ENCODE measurements around the gene CDKL1. TPM values are rescaled to one million over a fixed set of nuclear protein-coding genes. Genes with fewer than 3 reads are reported as not detected.

CDKL1 gene
- total RNA-seq, 1 experiment from 2014 or later: 3.6 TPM

DNA sequence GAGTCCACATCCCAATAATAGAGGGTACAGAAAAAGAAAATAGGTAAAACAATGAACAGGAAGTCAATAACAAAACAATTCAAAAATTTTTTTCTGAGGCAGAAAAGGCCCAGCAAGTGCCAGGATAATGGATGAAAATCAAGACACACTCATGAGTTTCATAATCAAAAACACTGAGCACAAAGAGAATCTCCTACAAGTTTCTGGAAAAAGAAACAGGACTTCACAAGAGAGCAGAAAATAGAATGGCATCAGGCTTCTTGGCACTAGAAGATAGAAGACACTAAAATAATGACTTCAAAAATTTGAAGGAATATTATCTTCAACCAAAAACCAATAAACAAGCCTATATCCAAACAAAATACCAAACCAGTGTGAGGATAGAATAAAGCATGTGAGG is 47.7 kb downstream of the CDKL1 start (continued):
- TF ChIP-seq, protein P1, sequence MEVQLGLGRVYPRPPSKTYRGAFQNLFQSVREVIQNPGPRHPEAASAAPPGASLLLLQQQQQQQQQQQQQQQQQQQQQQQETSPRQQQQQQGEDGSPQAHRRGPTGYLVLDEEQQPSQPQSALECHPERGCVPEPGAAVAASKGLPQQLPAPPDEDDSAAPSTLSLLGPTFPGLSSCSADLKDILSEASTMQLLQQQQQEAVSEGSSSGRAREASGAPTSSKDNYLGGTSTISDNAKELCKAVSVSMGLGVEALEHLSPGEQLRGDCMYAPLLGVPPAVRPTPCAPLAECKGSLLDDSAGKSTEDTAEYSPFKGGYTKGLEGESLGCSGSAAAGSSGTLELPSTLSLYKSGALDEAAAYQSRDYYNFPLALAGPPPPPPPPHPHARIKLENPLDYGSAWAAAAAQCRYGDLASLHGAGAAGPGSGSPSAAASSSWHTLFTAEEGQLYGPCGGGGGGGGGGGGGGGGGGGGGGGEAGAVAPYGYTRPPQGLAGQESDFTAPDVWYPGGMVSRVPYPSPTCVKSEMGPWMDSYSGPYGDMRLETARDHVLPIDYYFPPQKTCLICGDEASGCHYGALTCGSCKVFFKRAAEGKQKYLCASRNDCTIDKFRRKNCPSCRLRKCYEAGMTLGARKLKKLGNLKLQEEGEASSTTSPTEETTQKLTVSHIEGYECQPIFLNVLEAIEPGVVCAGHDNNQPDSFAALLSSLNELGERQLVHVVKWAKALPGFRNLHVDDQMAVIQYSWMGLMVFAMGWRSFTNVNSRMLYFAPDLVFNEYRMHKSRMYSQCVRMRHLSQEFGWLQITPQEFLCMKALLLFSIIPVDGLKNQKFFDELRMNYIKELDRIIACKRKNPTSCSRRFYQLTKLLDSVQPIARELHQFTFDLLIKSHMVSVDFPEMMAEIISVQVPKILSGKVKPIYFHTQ (CRISPR knock-in tag; IDR thresholded peaks at IDR 0.05): no peak
- TF ChIP-seq ZNF423 (CRISPR knock-in tag; IDR thresholded peaks at IDR 0.05) (no peak), ZNF138 (CRISPR knock-in tag; conservative IDR thresholded peaks at IDR 0.05) (no peak)

DNA sequence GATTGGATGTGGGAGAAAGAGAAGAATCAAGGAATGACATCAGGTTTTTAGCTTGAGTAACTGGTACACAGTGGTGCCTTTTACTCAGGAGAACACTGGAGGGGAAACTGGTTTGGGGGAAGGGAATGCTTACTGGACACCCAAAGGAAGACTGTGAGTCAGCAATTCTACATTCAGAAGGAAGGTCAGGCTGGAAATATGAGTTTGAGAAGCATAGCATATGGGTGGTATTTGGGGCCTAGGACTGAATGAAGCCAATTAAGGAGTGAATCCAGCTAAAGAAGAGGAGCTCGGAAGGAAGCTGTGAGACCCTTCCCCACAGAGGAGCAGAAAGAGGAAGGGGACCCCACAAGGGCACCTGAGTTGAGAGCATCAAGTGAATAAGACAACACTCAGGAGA is 49.2 kb downstream of the CDKL1 start:
- TF ChIP-seq ZBTB21 (CRISPR knock-in tag; IDR thresholded peaks at IDR 0.05; ENCODE audit: borderline replicate concordance): no peak
- no peaks in the 10 kb centered on the region for H3K27me3 Mint-ChIP-seq (ENCODE audit: low read depth)
- ATAC-seq (no peak), DNase-seq (ENCODE audit: low spot score) (no peak)
- H3K4me1 Mint-ChIP-seq: peaks cover 16% of the 10 kb centered on the region
- ChIA-PET CTCF (interaction anchor here (1.6 kb wide), 1 partner anchor 426 kb away, joined by 3 read pairs; no protein-coding TSS in a partner anchor), POLR2A (no interaction called here)
- H3K4me3 Mint-ChIP-seq: no peak overlapping the region
- H3K9me3 Mint-ChIP-seq: no peaks in the 10 kb centered on the region
- H3K27ac Mint-ChIP-seq: no peak overlapping the region
- H3K36me3 Mint-ChIP-seq: no peaks in the 10 kb centered on the region

DNA sequence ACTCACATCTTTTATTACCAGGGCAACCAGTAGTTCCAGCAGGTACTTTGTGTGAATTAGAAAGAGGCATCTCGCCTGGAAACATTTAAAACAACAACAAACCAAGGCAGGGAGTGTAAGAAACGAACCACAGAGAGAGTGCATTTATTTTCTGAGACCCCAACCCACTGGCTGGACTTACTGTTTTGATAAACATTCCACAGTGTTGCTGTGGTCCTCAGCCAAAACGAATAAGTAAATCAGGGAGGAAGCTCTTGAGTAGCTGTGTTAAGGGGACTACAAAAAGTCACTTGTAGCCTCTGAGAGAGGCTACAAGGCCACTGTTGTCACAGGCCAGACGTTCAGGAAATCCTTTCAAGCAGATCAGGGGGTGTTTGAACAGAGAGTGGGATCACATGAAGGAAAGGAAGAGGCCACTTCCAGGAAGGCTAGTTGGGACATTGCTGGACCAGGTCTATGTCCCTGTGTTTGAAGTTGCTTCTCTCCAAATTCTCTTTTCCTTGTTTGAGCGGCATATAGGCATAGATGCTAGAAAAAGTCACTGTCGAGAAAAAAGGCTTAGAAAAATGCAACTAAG is 50.7 kb downstream of the CDKL1 start:
- DNase-seq (ENCODE audit: low spot score): no peak
- Mint-ChIP-seq H3K4me1 (peaks cover 16% of the 10 kb centered on the region), H3K27me3 (ENCODE audit: low read depth) (no peaks in the 10 kb centered on the region), H3K27ac (no peak overlapping the region; the same call in 1 of the 2 replicates), H3K4me3 (no peak overlapping the region), H3K9me3 (no peaks in the 10 kb centered on the region), H3K36me3 (no peaks in the 10 kb centered on the region)
- CTCF ChIA-PET: interaction anchor here (1.8 kb wide), 1 partner anchor 25 kb away, joined by 5 read pairs; no protein-coding TSS in a partner anchor
- TF ChIP-seq SMAD3 (CRISPR knock-in tag; IDR thresholded peaks at IDR 0.05; ENCODE audit: borderline replicate concordance) (no peak), CREM (CRISPR knock-in tag; IDR thresholded peaks at IDR 0.05) (no peak), EMX1 (CRISPR knock-in tag; IDR thresholded peaks at IDR 0.05) (no peak), ESRRA (CRISPR knock-in tag; IDR thresholded peaks at IDR 0.05; ENCODE audit: borderline replicate concordance) (no peak), NR2C2 (CRISPR knock-in tag; IDR thresholded peaks at IDR 0.05) (no peak)
- TF ChIP-seq, protein P2, sequence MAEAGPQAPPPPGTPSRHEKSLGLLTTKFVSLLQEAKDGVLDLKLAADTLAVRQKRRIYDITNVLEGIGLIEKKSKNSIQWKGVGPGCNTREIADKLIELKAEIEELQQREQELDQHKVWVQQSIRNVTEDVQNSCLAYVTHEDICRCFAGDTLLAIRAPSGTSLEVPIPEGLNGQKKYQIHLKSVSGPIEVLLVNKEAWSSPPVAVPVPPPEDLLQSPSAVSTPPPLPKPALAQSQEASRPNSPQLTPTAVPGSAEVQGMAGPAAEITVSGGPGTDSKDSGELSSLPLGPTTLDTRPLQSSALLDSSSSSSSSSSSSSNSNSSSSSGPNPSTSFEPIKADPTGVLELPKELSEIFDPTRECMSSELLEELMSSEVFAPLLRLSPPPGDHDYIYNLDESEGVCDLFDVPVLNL (CRISPR knock-in tag; IDR thresholded peaks at IDR 0.05; ENCODE audit: borderline replicate concordance, low read depth): no peak
- POLR2A ChIA-PET: no interaction called here
- no peak for ATAC-seq

DNA sequence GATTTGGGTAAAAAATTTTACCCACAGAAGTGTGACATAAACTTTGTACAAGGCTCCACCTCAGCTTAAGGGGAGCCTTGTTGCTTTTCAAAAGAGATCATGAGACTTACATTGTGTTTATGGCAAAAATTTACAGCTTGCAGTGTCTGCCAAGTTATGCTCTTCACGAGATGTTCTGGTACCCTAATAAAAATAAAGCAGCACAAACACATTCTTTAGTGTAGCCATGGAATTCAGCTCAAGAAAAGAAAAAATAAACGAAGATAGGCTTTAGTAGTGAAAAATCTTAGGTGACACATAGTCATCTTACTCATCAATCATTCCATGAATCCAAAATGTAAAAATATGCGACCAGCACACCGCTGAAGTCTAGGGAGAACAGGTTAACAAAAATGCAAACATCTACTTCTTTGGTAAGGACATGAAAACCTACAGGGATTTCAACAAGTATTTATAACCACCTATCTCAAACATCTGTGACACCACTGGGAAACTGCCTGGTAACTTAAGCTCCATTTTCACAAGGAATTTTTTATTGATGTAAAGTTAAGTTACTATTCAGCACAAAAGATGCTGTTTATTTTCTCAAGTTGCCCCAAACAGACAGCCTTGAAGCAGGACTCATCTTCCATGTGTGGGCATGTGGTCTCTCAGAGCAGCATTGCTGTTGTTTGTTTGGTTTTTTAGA is 51.7 kb downstream of the CDKL1 start:
- DNase-seq (ENCODE audit: low spot score) (no peak), ATAC-seq (no peak)
- Mint-ChIP-seq H3K4me3 (no peak overlapping the region), H3K27ac (no peak overlapping the region), H3K27me3 (ENCODE audit: low read depth) (no peaks in the 10 kb centered on the region), H3K9me3 (no peaks in the 10 kb centered on the region), H3K4me1 (peaks cover 16% of the 10 kb centered on the region), H3K36me3 (no peaks in the 10 kb centered on the region)
- POLR2A ChIA-PET: no interaction called here
- CTCF ChIA-PET: interaction anchor here (1.0 to 1.8 kb wide), 2 partner anchors 24 to 27 kb away, joined by 3 to 5 read pairs; no protein-coding TSS in a partner anchor
- TF ChIP-seq, protein P3, sequence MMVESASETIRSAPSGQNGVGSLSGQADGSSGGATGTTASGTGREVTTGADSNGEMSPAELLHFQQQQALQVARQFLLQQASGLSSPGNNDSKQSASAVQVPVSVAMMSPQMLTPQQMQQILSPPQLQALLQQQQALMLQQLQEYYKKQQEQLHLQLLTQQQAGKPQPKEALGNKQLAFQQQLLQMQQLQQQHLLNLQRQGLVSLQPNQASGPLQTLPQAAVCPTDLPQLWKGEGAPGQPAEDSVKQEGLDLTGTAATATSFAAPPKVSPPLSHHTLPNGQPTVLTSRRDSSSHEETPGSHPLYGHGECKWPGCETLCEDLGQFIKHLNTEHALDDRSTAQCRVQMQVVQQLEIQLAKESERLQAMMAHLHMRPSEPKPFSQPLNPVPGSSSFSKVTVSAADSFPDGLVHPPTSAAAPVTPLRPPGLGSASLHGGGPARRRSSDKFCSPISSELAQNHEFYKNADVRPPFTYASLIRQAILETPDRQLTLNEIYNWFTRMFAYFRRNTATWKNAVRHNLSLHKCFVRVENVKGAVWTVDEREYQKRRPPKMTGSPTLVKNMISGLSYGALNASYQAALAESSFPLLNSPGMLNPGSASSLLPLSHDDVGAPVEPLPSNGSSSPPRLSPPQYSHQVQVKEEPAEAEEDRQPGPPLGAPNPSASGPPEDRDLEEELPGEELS (CRISPR knock-in tag; IDR thresholded peaks at IDR 0.05): no peak
- no peak for TF ChIP-seq KAT7 (CRISPR knock-in tag; IDR thresholded peaks at IDR 0.05; ENCODE audit: borderline replicate concordance)
- TF ChIP-seq GABPB1 (CRISPR knock-in tag; IDR thresholded peaks at IDR 0.05): no peak
- TF ChIP-seq NFATC4 (CRISPR knock-in tag; IDR thresholded peaks at IDR 0.05): no peak

All from WTC11 (cell line).